LNCaP clone FGC (cell line): ENCODE results near the gene RPL7A.
A peak's percentile ranks its signal among the peaks of the same experiment; 100 is the strongest.
"Not testable (repeated sequence)": the region's sequence is repeated elsewhere in the genome, so short reads cannot be mapped to it uniquely, and the experiment has no call there.

Experiments used
- DNase-seq: peaks from one replicate; pipeline ENCODE4 v3.0.0-alpha.2; 2011; ENCODE audit warnings: low read depth
- H3K4me3 ChIP-seq: 2 replicates; pipeline ENCODE4 v1.5.1; 2011; ENCODE audit warnings: mild to moderate bottlenecking, low read depth, low read length, control low read depth
- TF ChIP-seq, protein P1 (sequence below): IDR thresholded peaks from 2 replicates; pipeline ENCODE4 v1.5.1; 2012; ENCODE audit warnings: mild to moderate bottlenecking; ENCODE audit not compliant: control insufficient read depth, insufficient read depth; ENCODE audit errors: extremely low read depth

RPL7A gene

DNA sequence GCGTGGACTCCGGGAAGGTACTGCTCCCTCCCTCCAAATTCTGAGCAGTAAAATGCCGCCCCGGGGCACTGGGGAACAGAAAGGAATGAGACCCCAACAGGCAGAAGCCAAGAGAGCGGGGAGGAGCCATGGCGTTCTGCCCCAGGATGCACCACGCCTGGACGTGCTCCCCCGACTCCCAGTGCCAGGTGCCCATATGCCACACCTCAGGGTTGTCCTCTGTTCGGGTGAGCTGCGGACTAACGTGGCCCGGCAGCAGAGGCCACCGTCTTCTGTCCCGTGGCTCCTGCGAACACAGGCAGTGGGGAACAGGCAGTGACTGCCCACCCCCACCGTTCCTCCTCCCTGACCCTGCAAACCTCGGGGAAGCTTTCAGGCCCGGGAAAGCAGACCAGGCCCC lies 16.8 kb upstream of the RPL7A start:
- TF ChIP-seq, protein P1, sequence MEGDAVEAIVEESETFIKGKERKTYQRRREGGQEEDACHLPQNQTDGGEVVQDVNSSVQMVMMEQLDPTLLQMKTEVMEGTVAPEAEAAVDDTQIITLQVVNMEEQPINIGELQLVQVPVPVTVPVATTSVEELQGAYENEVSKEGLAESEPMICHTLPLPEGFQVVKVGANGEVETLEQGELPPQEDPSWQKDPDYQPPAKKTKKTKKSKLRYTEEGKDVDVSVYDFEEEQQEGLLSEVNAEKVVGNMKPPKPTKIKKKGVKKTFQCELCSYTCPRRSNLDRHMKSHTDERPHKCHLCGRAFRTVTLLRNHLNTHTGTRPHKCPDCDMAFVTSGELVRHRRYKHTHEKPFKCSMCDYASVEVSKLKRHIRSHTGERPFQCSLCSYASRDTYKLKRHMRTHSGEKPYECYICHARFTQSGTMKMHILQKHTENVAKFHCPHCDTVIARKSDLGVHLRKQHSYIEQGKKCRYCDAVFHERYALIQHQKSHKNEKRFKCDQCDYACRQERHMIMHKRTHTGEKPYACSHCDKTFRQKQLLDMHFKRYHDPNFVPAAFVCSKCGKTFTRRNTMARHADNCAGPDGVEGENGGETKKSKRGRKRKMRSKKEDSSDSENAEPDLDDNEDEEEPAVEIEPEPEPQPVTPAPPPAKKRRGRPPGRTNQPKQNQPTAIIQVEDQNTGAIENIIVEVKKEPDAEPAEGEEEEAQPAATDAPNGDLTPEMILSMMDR, result no peak
- DNase-seq, result no peak
- H3K4me3 ChIP-seq, result no peak overlapping the region

DNA sequence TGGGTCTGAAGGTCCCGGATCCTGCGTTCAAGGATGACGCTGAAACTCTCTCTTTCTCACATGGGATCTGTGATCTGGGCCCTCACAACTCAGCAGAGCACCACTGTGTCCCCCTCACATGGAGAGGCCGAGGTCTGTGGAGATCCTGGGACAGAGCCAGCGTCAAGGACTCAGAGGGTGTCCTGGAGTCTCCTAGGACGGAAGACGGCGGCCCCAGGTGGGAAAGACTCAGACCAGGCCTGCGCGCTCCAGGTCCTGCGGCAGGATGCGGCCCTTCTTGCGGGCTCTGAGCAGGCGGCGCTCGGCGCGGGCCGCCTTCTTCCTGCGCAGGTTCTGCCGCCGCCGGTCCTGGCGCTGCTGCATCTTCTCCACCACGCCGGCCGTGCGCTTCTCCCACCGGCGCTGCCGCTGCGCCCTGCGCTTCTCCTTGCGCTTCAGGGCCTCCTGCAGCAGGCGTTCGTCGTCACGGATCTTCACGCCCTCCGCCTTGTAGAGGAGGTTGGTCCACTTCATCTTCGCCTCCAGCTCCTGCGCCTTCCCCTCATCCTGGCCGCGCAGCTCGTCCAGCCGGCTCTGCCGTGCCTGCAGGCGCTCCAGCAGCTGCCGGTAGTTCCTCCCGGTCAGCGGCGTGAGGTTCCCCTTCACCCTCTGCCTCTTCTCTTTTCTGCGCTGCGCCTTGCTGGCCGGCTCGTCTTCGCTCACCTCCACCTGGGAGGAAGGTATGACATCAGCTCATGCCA lies 16.2 kb upstream of the RPL7A start:
- no peak overlapping the region for H3K4me3 ChIP-seq
- TF ChIP-seq, protein P1, result no peak
- DNase-seq, result no peak

DNA sequence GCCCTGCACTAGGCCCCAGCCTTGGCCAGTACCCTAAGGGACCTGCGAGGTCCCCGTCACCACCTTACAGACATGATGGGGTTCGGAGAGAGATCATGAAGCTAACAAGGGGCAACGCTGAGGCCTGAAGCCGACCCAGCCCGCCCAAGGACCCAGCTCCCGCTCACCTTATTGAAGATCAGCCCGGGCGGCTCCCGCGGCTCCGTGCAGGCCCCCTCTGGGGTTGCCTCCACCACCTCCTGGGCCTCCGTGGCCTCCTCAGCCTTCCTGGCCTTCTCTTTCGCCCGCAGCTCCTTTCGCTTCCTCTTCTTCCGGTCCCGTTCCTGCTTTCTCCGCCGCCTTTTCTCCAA lies 15.7 kb upstream of the RPL7A start:
- no peak for DNase-seq
- no peak overlapping the region for H3K4me3 ChIP-seq
- TF ChIP-seq, protein P1, result no peak

DNA sequence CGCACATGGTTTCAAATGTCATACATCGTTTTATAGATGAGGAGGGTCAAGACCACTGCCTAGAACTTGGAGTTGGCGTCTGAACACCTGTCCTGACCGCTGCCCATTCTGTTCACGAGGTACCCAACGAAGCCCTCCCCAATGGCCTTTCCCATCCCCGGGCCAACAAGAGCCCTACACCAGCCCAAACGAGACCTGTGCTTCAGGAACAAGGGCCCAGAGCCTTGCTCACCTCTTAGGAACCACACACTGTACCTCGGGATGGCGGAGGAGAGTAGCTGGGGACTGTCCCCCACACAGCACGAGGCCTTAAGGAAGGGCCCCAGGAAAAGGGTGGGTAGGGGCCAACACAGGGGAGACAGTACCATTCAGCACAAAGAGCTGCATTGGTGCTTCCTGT lies 15.0 kb upstream of the RPL7A start:
- TF ChIP-seq, protein P1, result no peak
- H3K4me3 ChIP-seq, result no peak overlapping the region
- no peak for DNase-seq

DNA sequence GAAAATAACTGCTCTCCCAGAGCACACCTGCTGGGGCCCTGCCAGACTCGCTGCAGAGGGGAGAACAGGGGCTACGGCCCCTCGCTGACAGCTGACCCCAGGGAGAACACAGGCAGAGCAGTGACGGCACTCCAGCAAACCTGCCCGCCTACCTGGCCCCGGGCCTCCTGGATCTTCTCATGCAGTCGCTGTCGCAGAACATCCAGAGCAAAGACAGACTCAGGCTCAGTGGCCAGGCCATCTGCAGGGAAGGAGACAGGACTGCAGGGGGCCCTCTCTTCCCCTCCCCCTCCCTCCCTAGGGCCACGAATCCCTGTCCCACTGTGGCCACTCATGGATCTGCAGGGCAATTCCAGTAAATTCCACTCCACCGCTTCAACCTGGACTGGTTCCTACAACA lies 14.5 kb upstream of the RPL7A start:
- TF ChIP-seq, protein P1, result no peak
- DNase-seq, result no peak
- H3K4me3 ChIP-seq, result peak overlapping the region; percentile 83

DNA sequence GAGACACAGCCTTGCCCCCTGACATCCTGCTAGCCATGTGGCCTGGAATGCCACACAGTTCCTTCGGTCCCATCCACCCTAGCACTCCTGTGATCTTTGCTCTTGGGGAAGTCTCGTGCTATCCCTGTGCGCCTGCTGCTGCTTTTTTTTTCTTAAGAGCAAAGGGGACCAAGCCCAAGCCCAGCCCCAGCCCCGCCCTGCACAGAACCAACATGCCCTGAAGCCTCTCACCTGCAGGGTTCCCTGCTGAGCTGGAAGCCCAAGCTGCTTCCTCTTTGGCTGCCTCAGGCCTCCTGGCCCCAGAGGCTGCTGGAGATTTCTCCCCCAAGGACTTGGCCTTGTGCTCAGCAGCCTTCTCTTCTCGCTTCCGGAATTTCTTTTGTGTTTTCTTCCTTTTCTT lies 13.9 kb upstream of the RPL7A start:
- peak; percentile 76 for DNase-seq
- peak overlapping the region; percentile 83 for H3K4me3 ChIP-seq
- TF ChIP-seq, protein P1, result peak; percentile 22; the same call in 1 of the 2 replicates

DNA sequence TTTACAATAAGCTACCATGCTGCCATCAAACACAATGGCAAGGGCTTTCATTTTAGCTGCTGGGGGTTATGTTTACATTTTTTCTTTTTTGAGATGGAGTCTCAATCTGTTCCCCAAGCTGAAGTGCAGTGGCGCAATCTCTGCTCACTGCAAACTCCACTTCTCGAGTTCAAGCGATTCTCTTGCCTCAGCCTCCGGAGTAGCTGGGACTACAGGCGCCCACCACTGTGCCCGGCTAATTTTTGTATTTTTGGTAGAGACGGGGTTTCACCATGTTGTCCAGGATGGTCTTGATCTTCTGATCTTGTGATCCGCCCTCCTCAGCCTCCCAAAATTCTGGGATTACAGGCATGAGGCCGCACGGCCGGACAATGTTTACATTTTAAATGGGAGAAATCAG lies 13.1 kb upstream of the RPL7A start:
- peak overlapping the region; percentile 83 for H3K4me3 ChIP-seq
- DNase-seq, result not testable (repeated sequence)
